ENCODE data around the gene HS3ST3B1. TPM values are rescaled to one million over a fixed set of nuclear protein-coding genes. Genes with fewer than 3 reads are reported as not detected.

HS3ST3B1 gene
- 4.3 and 5.8 TPM in 2 replicates for total RNA-seq (2012; rRNA removed)
- polyA plus RNA-seq (2012; rRNA removed), result 2.8 and 3.1 TPM in 2 replicates
- 2.3 and 3.8 TPM in 2 replicates for polyA plus RNA-seq (2012; cell fraction: cytosol; rRNA removed)
- polyA plus RNA-seq (2012; cell fraction: nucleus; rRNA removed; ENCODE audit: low replicate concordance), result 3.9 and 6.0 TPM in 2 replicates
- percentile 81 among the genes with signal in this experiment for Bru-seq, nascent RNA
- percentile 83 among the genes with signal in this experiment for BruChase-seq, experiment 1, labeled RNA remaining after a 6-hour chase
- BruChase-seq, experiment 2, labeled RNA remaining after a 2-hour chase, result percentile 84 among the genes with signal in this experiment
- long read RNA-seq, full-length matches to known transcripts, result 5 of 7 reads
- long read RNA-seq, partial matches to known transcripts, result 0 of 7 reads
- long read RNA-seq, other reads (novel, unspliced or antisense), result 2 of 7 reads

- TF ChIP-seq RAD21 (IDR thresholded peaks at IDR 0.05; ENCODE audit: low read length) (peak; percentile 41), MAFK (IDR thresholded peaks at IDR 0.05; ENCODE audit: low read depth, low read length) (no peak), SMC3 (IDR thresholded peaks at IDR 0.05; ENCODE audit: low read depth, low read length) (no peak), POLR2A (IDR thresholded peaks at IDR 0.05; ENCODE audit: low read depth, low read length) (peak; percentile 92), USF2 (IDR thresholded peaks at IDR 0.05; ENCODE audit: low read depth, low read length) (peak; percentile 33; the same call in 1 of the 2 replicates), MXI1 (IDR thresholded peaks at IDR 0.05; ENCODE audit: borderline replicate concordance, low read depth, low read length) (peak; percentile 71), MAZ (IDR thresholded peaks at IDR 0.05; ENCODE audit: borderline replicate concordance, low read depth, low read length) (0 out of 2 replicates have a peak, but pooled peaks have one; percentile 8), RCOR1 (IDR thresholded peaks at IDR 0.05; ENCODE audit: insufficient replicate concordance, low read length) (peak; percentile 29)
- peak within 1 kb of the TSS; percentile 93 for H3K4ac ChIP-seq (ENCODE audit: low read depth, low read length)
- peaks cover 4% of the 10 kb centered on the region; the same call in 1 of the 2 replicates for H3K4me1 ChIP-seq (ENCODE audit: control insufficient read depth, insufficient read depth, low read length)
- H3K4me2 ChIP-seq (ENCODE audit: low read depth, low read length), result peak within 1 kb of the TSS; percentile 82
- no peaks in the 10 kb centered on the region for H3K9me3 ChIP-seq (ENCODE audit: control insufficient read depth, insufficient read depth, low read length)
- WGBS, 2 experiments (ENCODE audit: extremely low coverage in 2 of 2, insufficient read length in 1 of 2), result 0% methylated on average over 13 of the region's 49 CpGs; no CpG with 5 or more reads in 1 of the 2 experiments
- 0 out of 2 replicates have a peak within 1 kb of the TSS, but pooled peaks have one; percentile 20 for H2BK20ac ChIP-seq (ENCODE audit: low read depth, low read length)
- intact Hi-C loops (cut with micrococcal nuclease) (loop anchor here (1.0 to 5.0 kb wide), 4 partner anchors 232 to 1270 kb away; partner anchors contain the start of gene COX10), dilution Hi-C loops (cut with HindIII; ENCODE audit: low sequenced_read_pairs, unreplicated experiment) (no loop called here), in situ Hi-C loops (cut with MboI; ENCODE audit: low sequenced_read_pairs) (loop anchor here (5.0 to 10.0 kb wide), 3 partner anchors 236 to 963 kb away; partner anchors contain the start of gene COX10)
- peaks cover 3% of the 10 kb centered on the region; the same call in 1 of the 2 replicates for H3K27me3 ChIP-seq (ENCODE audit: control insufficient read depth, insufficient read depth, low read length)
- H3K18ac ChIP-seq (ENCODE audit: low read depth, low read length), result peak within 1 kb of the TSS; percentile 88
- H2AK5ac ChIP-seq (ENCODE audit: low read depth, low read length), result peak within 1 kb of the TSS; percentile 77; the same call in 1 of the 2 replicates
- peak within 1 kb of the TSS; percentile 79; the same call in 1 of the 3 replicates for H2BK15ac ChIP-seq (ENCODE audit: low read depth, low read length)
- H3K4me3 ChIP-seq (ENCODE audit: insufficient read depth, low read depth, low read length), result peak within 1 kb of the TSS; percentile 95
- peak within 1 kb of the TSS; percentile 88 for H3K56ac ChIP-seq (ENCODE audit: extremely low read depth, insufficient read depth, low read length)
- H3K79me1 ChIP-seq (ENCODE audit: low read depth in 1 of 2, low read length in 2 of 2), result peaks cover 7 to 28% of the 10 kb centered on the region in 2 experiments
- no TSS peak for BruUV-seq (replicated peaks)
- ChIA-PET POLR2A (ENCODE audit: unreplicated experiment) (interaction anchor here (0.6 to 1.0 kb wide), 5 partner anchors 138 to 707 kb away, joined by 3 to 6 read pairs (median 4); partner anchors contain the start of gene HS3ST3A1), CTCF (interaction anchor here (0.6 to 2.7 kb wide), 8 partner anchors 229 to 707 kb away, joined by 3 to 17 read pairs (median 3); no protein-coding TSS in a partner anchor)
- peak within 1 kb of the TSS; percentile 95 for H3K23ac ChIP-seq (ENCODE audit: low read depth, low read length)
- H2BK120ac ChIP-seq (ENCODE audit: low read depth, low read length), result peak within 1 kb of the TSS; percentile 89
- H4K91ac ChIP-seq (ENCODE audit: insufficient read depth, low read depth, low read length), result peak within 1 kb of the TSS; percentile 80
- ATAC-seq (ENCODE audit: low read depth) (peak; percentile 84), DNase-seq (peak; percentile 100)
- peak within 1 kb of the TSS; percentile 87 for H3K14ac ChIP-seq (replicated peaks; ENCODE audit: low read depth, low read length)
- peak within 1 kb of the TSS; percentile 95 for H2AFZ ChIP-seq (replicated peaks; ENCODE audit: low read length, poor library complexity)
- peak within 1 kb of the TSS; percentile 29 to 78; a peak in 3 of 4 replicates for H4K8ac ChIP-seq (ENCODE audit: low read depth in 2 of 2, low read length in 2 of 2)
- H2BK5ac ChIP-seq (ENCODE audit: low read depth, low read length, poor library complexity, severe bottlenecking), result peak within 1 kb of the TSS; percentile 81
- H4K20me1 ChIP-seq (ENCODE audit: insufficient read depth, low read length), result peaks cover 18% of the 10 kb centered on the region; the same call in 1 of the 2 replicates
- peaks cover 11% of the 10 kb centered on the region; the same call in 1 of the 2 replicates for H3K9me1 ChIP-seq (ENCODE audit: insufficient read depth, low read length)
- peak within 1 kb of the TSS; percentile 43 for H2AK9ac ChIP-seq (replicated peaks; ENCODE audit: low read depth, low read length, poor library complexity)
- H3K9ac ChIP-seq (ENCODE audit: low read depth, low read length), result peak within 1 kb of the TSS; percentile 96
- H4K5ac ChIP-seq (ENCODE audit: low read depth, low read length), result peak within 1 kb of the TSS; percentile 72
- peak within 1 kb of the TSS; percentile 92 for H3K27ac ChIP-seq (ENCODE audit: insufficient read depth, low read length)
- peaks cover 3% of the 10 kb centered on the region for H3K36me3 ChIP-seq (ENCODE audit: control insufficient read depth, insufficient read depth, low read length)
Measured at GRCh38 chr17:14300575-14301278, at the start of gene HS3ST3B1. HS3ST3B1 (plus strand) TSS chr17:14301081; CDS start chr17:14301519, 438 bp downstream.
